HEK293T (cell line): ENCODE data around the gene MAP2K5.

Source experiments
- ARNT ChIP-seq: fragments of 450-650 bp; IDR thresholded peaks from 2 replicates; pipeline ENCODE4 v1.6.1; 2017; ENCODE audit warnings: mild to moderate bottlenecking
- CTBP1 ChIP-seq: fragments of 450-650 bp; IDR thresholded peaks from 2 replicates; pipeline ENCODE4 v1.6.1; 2016; ENCODE audit warnings: borderline replicate concordance
- FOXA1 ChIP-seq: fragments of 450-650 bp; IDR thresholded peaks from 2 replicates; pipeline ENCODE4 v1.6.1; 2016; ENCODE audit warnings: mild to moderate bottlenecking
- FOXM1 ChIP-seq: fragments of 450-650 bp; IDR thresholded peaks from 2 replicates; pipeline ENCODE4 v1.6.1; 2017; ENCODE audit warnings: mild to moderate bottlenecking, borderline replicate concordance
- HDGF ChIP-seq: fragments of 450-650 bp; IDR thresholded peaks from 2 replicates; pipeline ENCODE4 v1.6.1; 2017; ENCODE audit warnings: antibody characterized with exemption, borderline replicate concordance
- LEF1 ChIP-seq: fragments of 450-650 bp; IDR thresholded peaks from 2 replicates; pipeline ENCODE4 v1.6.1; 2017; ENCODE audit warnings: mild to moderate bottlenecking, borderline replicate concordance
- NFRKB ChIP-seq: fragments of 450-650 bp; IDR thresholded peaks from 2 replicates; pipeline ENCODE4 v1.6.1; 2016; ENCODE audit warnings: mild to moderate bottlenecking, moderate library complexity
- SP1 ChIP-seq: fragments of 450-650 bp; IDR thresholded peaks from 2 replicates; pipeline ENCODE4 v1.6.1; 2017
- SUZ12 ChIP-seq: fragments of 450-650 bp; IDR thresholded peaks from 2 replicates; pipeline ENCODE4 v1.6.1; 2016; ENCODE audit warnings: mild to moderate bottlenecking
- ZNF384 ChIP-seq: fragments of 450-650 bp; IDR thresholded peaks from 2 replicates; pipeline ENCODE4 v1.6.1; 2016

DNA sequence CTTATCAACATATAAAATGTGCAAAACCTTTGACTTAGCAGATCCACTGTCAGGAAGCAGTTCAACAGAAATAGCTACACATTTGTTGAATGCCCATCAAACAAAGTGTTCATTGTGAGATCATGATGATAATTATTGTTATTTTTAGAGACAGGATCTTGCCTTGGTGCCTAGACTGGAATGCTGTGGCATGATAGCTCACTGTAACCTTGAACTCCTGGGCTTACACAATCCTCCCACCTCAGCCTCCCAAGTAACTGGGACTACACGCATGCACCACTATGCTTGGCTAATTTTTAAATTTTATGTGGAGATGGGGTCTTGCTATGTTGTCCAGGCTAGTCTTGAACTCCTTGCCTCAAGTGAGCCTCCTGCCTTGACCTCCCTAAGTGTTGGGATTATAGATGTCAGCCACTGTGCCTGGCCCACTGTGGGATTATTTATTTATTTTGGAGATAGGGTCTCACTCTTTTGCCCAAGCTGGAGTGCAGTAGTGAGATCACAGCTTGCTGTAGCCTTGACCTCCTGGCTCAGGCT is 8.8 kb downstream of the MAP2K5 start:
- TF ChIP-seq NFRKB (no peak), FOXA1 (no peak), FOXM1 (no peak), ZNF384 (no peak), LEF1 (no peak), ARNT (no peak), SP1 (no peak), HDGF (no peak), SUZ12 (no peak), CTBP1 (no peak)
